K562 (cell line): ENCODE data around the gene CEACAM18. TPM values are rescaled to one million over a fixed set of nuclear protein-coding genes. Genes with fewer than 3 reads are reported as not detected.

Source experiments
- ASH1L ChIP-seq: fragments of 450-650 bp; IDR thresholded peaks from 2 replicates; pipeline ENCODE4 v1.6.1; 2018; ENCODE audit warnings: borderline replicate concordance, mild to moderate bottlenecking, low read depth; ENCODE audit not compliant: partially characterized antibody
- CEBPG ChIP-seq, 3 experiments: fragments of 200-800 bp in 1 of 3; sonication (Bioruptor generic) in 1 of 3; sonication (generic) in 1 of 3; formaldehyde crosslinking in 1 of 3; IDR thresholded peaks in 2 of 3; conservative IDR thresholded peaks in 1 of 3; 2 replicates each; pipeline versions ENCODE4 v1.6.1 to v1.8.0; 2016 to 2022; ENCODE audit warnings: missing compliant biosample characterization in 2 of 3, missing genetic modification characterization in 2 of 3, mild to moderate bottlenecking in 1 of 3, missing genetic modification reagents in 1 of 3
- CTBP1 ChIP-seq: fragments of 450-650 bp; IDR thresholded peaks from 2 replicates; pipeline ENCODE4 v1.6.1; 2016; ENCODE audit warnings: borderline replicate concordance
- CXXC5 ChIP-seq: fragments of 250-450 bp; sonication (Bioruptor Pico); IDR thresholded peaks from 2 replicates; pipeline ENCODE4 v1.8.0; 2022; ENCODE audit warnings: inconsistent platforms, mild to moderate bottlenecking, moderate library complexity
- ETV5 ChIP-seq: sonication (generic); formaldehyde crosslinking; IDR thresholded peaks from 2 replicates; pipeline ENCODE4 v1.4.0; 2020; ENCODE audit warnings: low read depth, mild to moderate bottlenecking, missing genetic modification reagents
- GABPB2 ChIP-seq: fragments of 250-450 bp; sonication (Bioruptor Pico); conservative IDR thresholded peaks from 2 replicates; pipeline ENCODE4 v1.5.1; 2021; ENCODE audit warnings: mild to moderate bottlenecking
- GATA2 ChIP-seq: sonication (generic); formaldehyde crosslinking; IDR thresholded peaks from 2 replicates; pipeline ENCODE4 v1.4.0; 2020; ENCODE audit warnings: mild to moderate bottlenecking, missing genetic modification reagents
- HNRNPUL1 ChIP-seq: fragments of 200-400 bp; formaldehyde crosslinking; IDR thresholded peaks from 2 replicates; pipeline ENCODE4 v1.6.1; 2017; ENCODE audit warnings: low read length
- NFYB ChIP-seq: IDR thresholded peaks from 2 replicates; pipeline ENCODE4 v1.6.1; 2011; ENCODE audit warnings: mild to moderate bottlenecking, moderate library complexity; ENCODE audit not compliant: insufficient read length; ENCODE audit errors: extremely low read depth
- OTX1 ChIP-seq: fragments of 450-650 bp; formaldehyde crosslinking; IDR thresholded peaks from 2 replicates; pipeline ENCODE4 v1.4.0; 2022; ENCODE audit warnings: mild to moderate bottlenecking
- PPARD ChIP-seq: fragments of 250-450 bp; sonication (Bioruptor Pico); IDR thresholded peaks from 2 replicates; pipeline ENCODE4 v1.8.0; 2022; ENCODE audit warnings: inconsistent platforms, mild to moderate bottlenecking, moderate library complexity
- RB1 ChIP-seq: fragments of 450-650 bp; IDR thresholded peaks from 2 replicates; pipeline ENCODE4 v1.6.1; 2017; ENCODE audit warnings: low read depth, mild to moderate bottlenecking
- ZFX ChIP-seq: sonication (generic); formaldehyde crosslinking; IDR thresholded peaks from 2 replicates; pipeline ENCODE4 v1.8.0; 2022; ENCODE audit warnings: mild to moderate bottlenecking, missing genetic modification reagents, moderate library complexity
- ZNF354B ChIP-seq: fragments of 250-450 bp; sonication (Bioruptor Pico); IDR thresholded peaks from 2 replicates; pipeline ENCODE4 v1.4.0; 2020
- polyA plus RNA-seq, 8 experiments: library from polyadenylated mRNA; depleted of rRNA in 4 of 8; stranded (reverse) in 5 of 8; unstranded in 3 of 8; fragments of >200 nt; fragmentation: Nextera tagmentation in 2 of 8; fragmentation: Illumina TruSeq in 1 of 8; extraction: Ambion mirVana in 2 of 8; extraction: Trizol in 1 of 8; gene quantifications; 2 replicates each; pipeline versions ENCODE4 v1.2.1 to v1.2.3, GENCODE V29; 2011 to 2014; ENCODE audit warnings: inconsistent platforms in 1 of 8, missing spikeins in 1 of 8
- total RNA-seq, 7 experiments: library from RNA; depleted of rRNA in 6 of 7; stranded (reverse); fragments of >200 nt in 6 of 7; fragmentation: Illumina TruSeq in 2 of 7; extraction: Trizol in 2 of 7; gene quantifications; 2 replicates each; pipeline versions ENCODE4 v1.2.1 to v1.2.3, GENCODE V29; 2011 to 2021; ENCODE audit warnings: low replicate concordance in 1 of 7
- TF ChIP-seq, protein P1 (sequence below): sonication (generic); formaldehyde crosslinking; IDR thresholded peaks from 2 replicates; pipeline ENCODE4 v1.8.0; 2022; ENCODE audit warnings: missing genetic modification reagents, mild to moderate bottlenecking, borderline replicate concordance
- TF ChIP-seq, protein P2 (sequence below), 2 experiments: fragments of 450-650 bp in 1 of 2; sonication (generic) in 1 of 2; formaldehyde crosslinking; conservative IDR thresholded peaks; 2 replicates each; pipeline versions ENCODE4 v1.4.0 to v1.8.1; 2020 to 2022; ENCODE audit warnings: mild to moderate bottlenecking in 1 of 2, missing genetic modification reagents in 1 of 2
- TF ChIP-seq, protein P3 (sequence below), 2 experiments: fragments of 250-450 bp in 1 of 2; fragments of 450-650 bp in 1 of 2; sonication (Bioruptor Pico) in 1 of 2; IDR thresholded peaks; 2 replicates each; pipeline versions ENCODE4 v1.6.1 to v1.8.0; 2016 to 2021; ENCODE audit warnings: mild to moderate bottlenecking in 2 of 2, moderate library complexity in 2 of 2, missing compliant biosample characterization in 1 of 2, missing genetic modification characterization in 1 of 2
- TF ChIP-seq, protein P4 (sequence below): fragments of 150-350 bp; conservative IDR thresholded peaks from 2 replicates; pipeline ENCODE4 v1.6.1; 2014; ENCODE audit warnings: low read length
- TF ChIP-seq, protein P5 (sequence below): fragments of 250-450 bp; sonication (Bioruptor Pico); IDR thresholded peaks from 2 replicates; pipeline ENCODE4 v1.5.0; 2020; ENCODE audit warnings: mild to moderate bottlenecking, borderline replicate concordance

The CEACAM18 gene
- total and polyA plus RNA-seq, 9 of the 15 experiments (the other 6 are each of a cell fraction or from before 2014, with no cell fraction given) = 0.08 to 0.24 (median 0.15) TPM; not detected in 3

DNA sequence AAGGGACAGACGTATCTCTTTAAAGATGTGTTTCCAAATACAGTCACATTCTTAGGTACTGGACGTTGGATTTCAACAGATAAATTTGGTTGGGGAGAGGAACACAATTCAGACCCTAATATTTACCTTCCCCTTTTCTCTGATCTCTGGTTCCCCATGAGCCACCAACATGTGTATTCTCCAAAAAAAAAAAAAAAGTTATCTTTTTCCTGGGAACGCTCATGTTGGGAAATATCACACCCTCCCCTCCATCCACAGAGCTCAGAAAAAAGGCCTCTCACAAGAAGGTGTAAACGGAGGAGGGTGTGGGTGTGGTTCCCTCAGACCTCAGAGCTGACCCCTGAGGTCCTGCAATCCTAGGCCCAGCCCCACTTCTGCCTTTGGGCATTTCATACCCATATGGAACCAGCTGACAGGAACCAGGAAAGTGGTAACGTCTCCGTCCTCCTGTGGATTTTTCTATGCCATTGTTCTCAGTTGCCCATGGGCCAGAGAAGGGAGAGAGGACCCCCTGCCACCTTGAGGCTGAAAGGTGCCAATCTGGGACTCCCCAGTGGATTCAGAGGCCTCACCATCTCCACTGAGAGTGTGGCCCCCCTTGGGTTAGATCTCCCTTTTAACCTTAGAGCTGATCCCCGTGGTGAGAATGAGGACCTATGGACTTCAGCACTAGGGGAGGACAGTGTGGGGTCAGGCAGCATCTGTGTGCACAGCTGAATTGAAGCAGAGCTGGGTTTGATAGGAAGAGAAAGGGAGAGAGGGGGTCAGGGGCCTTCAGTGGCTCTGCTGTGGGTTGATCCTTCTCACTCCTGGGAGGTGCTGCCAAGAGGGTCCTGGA, 31.7 kb downstream of the CEACAM18 start (continued):
- TF ChIP-seq, protein P1, sequence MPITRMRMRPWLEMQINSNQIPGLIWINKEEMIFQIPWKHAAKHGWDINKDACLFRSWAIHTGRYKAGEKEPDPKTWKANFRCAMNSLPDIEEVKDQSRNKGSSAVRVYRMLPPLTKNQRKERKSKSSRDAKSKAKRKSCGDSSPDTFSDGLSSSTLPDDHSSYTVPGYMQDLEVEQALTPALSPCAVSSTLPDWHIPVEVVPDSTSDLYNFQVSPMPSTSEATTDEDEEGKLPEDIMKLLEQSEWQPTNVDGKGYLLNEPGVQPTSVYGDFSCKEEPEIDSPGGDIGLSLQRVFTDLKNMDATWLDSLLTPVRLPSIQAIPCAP (CRISPR knock-in tag) = no peak
- TF ChIP-seq CTBP1 (peak; percentile 26; the same call in 1 of the 2 replicates), ZFX (CRISPR knock-in tag) (0 out of 2 replicates have a peak, but pooled peaks have one; percentile 13), NFYB (no peak), ETV5 (CRISPR knock-in tag) (0 out of 2 replicates have a peak, but pooled peaks have one; percentile 21), HNRNPUL1 (no peak), GATA2 (CRISPR knock-in tag) (no peak), ASH1L (no peak), ZNF354B (CRISPR knock-in tag) (no peak), CEBPG (CRISPR knock-in tag; IDR thresholded peaks at IDR 0.05) (no peak), CEBPG (tag; conservative IDR thresholded peaks at IDR 0.05 in 1 of 2, IDR thresholded peaks at IDR 0.05 in 1 of 2) (0 out of 4 replicates have a peak, but pooled peaks of 1 of the 2 experiments have one; percentile 27), CXXC5 (CRISPR knock-in tag) (peak; percentile 40; the same call in 1 of the 2 replicates), RB1 (no peak), PPARD (CRISPR knock-in tag) (no peak), GABPB2 (CRISPR knock-in tag) (no peak), OTX1 (CRISPR knock-in tag) (no peak)
- TF ChIP-seq, protein P2, sequence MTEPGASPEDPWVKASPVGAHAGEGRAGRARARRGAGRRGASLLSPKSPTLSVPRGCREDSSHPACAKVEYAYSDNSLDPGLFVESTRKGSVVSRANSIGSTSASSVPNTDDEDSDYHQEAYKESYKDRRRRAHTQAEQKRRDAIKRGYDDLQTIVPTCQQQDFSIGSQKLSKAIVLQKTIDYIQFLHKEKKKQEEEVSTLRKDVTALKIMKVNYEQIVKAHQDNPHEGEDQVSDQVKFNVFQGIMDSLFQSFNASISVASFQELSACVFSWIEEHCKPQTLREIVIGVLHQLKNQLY (CRISPR knock-in tag; conservative IDR thresholded peaks at IDR 0.05) = no peak
- TF ChIP-seq, protein P3, sequence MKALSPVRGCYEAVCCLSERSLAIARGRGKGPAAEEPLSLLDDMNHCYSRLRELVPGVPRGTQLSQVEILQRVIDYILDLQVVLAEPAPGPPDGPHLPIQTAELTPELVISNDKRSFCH (CRISPR knock-in tag; IDR thresholded peaks at IDR 0.05) = no peak
- TF ChIP-seq, protein P3 (tag; IDR thresholded peaks at IDR 0.05) = 0 out of 2 replicates have a peak, but pooled peaks have one; percentile 18
- TF ChIP-seq, protein P4, sequence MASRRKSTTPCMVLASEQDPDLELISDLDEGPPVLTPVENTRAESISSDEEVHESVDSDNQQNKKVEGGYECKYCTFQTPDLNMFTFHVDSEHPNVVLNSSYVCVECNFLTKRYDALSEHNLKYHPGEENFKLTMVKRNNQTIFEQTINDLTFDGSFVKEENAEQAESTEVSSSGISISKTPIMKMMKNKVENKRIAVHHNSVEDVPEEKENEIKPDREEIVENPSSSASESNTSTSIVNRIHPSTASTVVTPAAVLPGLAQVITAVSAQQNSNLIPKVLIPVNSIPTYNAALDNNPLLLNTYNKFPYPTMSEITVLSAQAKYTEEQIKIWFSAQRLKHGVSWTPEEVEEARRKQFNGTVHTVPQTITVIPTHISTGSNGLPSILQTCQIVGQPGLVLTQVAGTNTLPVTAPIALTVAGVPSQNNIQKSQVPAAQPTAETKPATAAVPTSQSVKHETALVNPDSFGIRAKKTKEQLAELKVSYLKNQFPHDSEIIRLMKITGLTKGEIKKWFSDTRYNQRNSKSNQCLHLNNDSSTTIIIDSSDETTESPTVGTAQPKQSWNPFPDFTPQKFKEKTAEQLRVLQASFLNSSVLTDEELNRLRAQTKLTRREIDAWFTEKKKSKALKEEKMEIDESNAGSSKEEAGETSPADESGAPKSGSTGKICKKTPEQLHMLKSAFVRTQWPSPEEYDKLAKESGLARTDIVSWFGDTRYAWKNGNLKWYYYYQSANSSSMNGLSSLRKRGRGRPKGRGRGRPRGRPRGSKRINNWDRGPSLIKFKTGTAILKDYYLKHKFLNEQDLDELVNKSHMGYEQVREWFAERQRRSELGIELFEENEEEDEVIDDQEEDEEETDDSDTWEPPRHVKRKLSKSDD = no peak
- TF ChIP-seq, protein P5, sequence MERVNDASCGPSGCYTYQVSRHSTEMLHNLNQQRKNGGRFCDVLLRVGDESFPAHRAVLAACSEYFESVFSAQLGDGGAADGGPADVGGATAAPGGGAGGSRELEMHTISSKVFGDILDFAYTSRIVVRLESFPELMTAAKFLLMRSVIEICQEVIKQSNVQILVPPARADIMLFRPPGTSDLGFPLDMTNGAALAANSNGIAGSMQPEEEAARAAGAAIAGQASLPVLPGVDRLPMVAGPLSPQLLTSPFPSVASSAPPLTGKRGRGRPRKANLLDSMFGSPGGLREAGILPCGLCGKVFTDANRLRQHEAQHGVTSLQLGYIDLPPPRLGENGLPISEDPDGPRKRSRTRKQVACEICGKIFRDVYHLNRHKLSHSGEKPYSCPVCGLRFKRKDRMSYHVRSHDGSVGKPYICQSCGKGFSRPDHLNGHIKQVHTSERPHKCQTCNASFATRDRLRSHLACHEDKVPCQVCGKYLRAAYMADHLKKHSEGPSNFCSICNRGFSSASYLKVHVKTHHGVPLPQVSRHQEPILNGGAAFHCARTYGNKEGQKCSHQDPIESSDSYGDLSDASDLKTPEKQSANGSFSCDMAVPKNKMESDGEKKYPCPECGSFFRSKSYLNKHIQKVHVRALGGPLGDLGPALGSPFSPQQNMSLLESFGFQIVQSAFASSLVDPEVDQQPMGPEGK (CRISPR knock-in tag) = no peak
